Measurements from ENCODE around the gene PLCG1. TPM values are rescaled to one million over a fixed set of nuclear protein-coding genes. Genes with fewer than 3 reads are reported as not detected.

Gene PLCG1
- total RNA-seq, 1 experiment from 2014 or later: 68.8 TPM

DNA sequence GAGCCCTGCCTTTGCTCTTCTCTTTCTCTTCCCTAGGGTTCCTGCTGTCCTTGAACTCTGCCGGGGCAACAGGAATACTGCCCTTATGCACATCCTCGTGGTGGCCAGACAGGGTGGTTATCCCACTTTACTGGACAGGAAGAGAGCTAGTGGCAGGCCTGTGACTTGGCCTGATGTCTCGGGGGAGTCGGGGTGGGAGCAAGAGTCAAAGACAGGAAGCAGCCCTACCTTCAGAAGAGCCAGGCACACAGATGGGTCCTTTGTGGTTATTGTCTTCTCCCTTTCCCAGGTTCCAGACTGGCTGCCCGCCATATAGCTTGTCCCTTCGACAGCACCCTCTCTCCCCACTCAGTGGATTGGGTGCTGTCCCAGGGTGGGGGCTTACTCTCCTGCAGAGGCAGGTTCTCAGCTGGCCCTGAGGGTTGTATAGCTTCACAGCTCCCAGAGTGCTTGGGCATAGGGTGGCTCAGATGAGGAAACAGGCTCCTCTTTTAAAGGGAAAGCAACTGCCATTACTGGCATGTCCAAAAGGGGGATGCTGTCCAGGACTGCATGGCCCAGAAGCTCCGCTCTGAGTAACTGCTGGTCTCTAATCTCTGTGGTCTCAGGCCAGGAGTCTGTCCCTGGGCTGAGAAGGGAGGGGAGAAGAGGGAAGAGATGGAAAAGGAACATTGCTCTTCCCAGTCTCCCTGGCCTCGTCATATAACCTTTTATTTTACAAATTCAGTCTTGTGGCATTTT is 17.3 kb downstream of the PLCG1 start:
- TF ChIP-seq EZH2phosphoT487 (IDR thresholded peaks at IDR 0.05; ENCODE audit: borderline replicate concordance, low read length): no peak
- TF ChIP-seq, protein P1, sequence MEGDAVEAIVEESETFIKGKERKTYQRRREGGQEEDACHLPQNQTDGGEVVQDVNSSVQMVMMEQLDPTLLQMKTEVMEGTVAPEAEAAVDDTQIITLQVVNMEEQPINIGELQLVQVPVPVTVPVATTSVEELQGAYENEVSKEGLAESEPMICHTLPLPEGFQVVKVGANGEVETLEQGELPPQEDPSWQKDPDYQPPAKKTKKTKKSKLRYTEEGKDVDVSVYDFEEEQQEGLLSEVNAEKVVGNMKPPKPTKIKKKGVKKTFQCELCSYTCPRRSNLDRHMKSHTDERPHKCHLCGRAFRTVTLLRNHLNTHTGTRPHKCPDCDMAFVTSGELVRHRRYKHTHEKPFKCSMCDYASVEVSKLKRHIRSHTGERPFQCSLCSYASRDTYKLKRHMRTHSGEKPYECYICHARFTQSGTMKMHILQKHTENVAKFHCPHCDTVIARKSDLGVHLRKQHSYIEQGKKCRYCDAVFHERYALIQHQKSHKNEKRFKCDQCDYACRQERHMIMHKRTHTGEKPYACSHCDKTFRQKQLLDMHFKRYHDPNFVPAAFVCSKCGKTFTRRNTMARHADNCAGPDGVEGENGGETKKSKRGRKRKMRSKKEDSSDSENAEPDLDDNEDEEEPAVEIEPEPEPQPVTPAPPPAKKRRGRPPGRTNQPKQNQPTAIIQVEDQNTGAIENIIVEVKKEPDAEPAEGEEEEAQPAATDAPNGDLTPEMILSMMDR (conservative IDR thresholded peaks at IDR 0.05; ENCODE audit: low read depth, low read length): no peak
- TF ChIP-seq EZH2 (IDR thresholded peaks at IDR 0.05; ENCODE audit: low read length, unreplicated experiment): no peak
- DNase-seq: no peak
- H3K36me3 ChIP-seq (ENCODE audit: low read depth, low read length): peaks cover 2% of the 10 kb centered on the region; the same call in 1 of the 2 replicates
- ChIA-PET POLR2A (ENCODE audit: unreplicated experiment) (no interaction called here), CTCF (interaction anchor here (1.0 kb wide), 1 partner anchor 186 kb away, joined by 3 read pairs; the partner anchor contains the start of gene LPIN3)
- H3K4me2 ChIP-seq (ENCODE audit: low read length): no peak overlapping the region
- H3F3A ChIP-seq (ENCODE audit: low read length, unreplicated experiment): no peaks in the 10 kb centered on the region
- H3K9ac ChIP-seq (ENCODE audit: low read length): no peak overlapping the region
- H4K20me1 ChIP-seq (ENCODE audit: low read length): peaks cover 50% of the 10 kb centered on the region; the same call in 1 of the 2 replicates
- H3K4me3 ChIP-seq (ENCODE audit: low read length): no peak overlapping the region
- peaks cover 73% of the 10 kb centered on the region for H3K79me2 ChIP-seq (ENCODE audit: low read length)
- no peaks in the 10 kb centered on the region for H3K9me3 ChIP-seq (ENCODE audit: low read length)
- no peaks in the 10 kb centered on the region for H3K27me3 ChIP-seq (ENCODE audit: low read length)
- H2AFZ ChIP-seq (ENCODE audit: low read length): no peak overlapping the region
- no peak for ATAC-seq
- no TSS peak for BruUV-seq (replicated peaks)
- no peak overlapping the region for H3K27ac ChIP-seq (ENCODE audit: low read length)
- H3K4me1 ChIP-seq (ENCODE audit: insufficient read depth, low read length): peaks cover 5% of the 10 kb centered on the region; the same call in 1 of the 2 replicates
- H3K9me2 ChIP-seq (replicated peaks; ENCODE audit: low read length): no peaks in the 10 kb centered on the region
- intact Hi-C loops (cut with micrococcal nuclease): no loop called here

DNA sequence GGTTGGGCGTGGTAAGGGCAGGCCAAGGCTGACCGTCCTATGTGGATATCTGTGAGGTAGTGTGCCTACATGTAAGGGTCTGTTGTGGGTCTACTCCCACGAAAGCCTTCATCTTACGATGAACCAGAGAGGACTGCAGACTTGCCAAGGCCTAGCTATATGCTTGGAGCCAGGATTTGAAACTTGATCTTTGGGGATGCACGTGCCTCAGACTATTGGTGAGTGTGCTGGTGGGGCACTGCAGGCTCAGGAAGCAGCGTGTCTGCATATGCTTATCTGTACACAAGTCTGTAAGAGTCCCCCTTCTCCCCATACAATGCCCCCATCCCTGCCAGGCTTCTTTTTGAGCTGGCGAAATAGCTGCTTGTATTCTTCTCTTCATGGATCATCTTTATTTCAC is 17.9 kb downstream of the PLCG1 start:
- Histone ChIP-seq H3K4me1 (ENCODE audit: insufficient read depth, low read length) (no peaks in the 10 kb centered on the region), H2AFZ (ENCODE audit: low read length) (no peak overlapping the region), H3F3A (ENCODE audit: low read length, unreplicated experiment) (no peaks in the 10 kb centered on the region), H4K20me1 (ENCODE audit: low read length) (peaks cover 46% of the 10 kb centered on the region; the same call in 1 of the 2 replicates), H3K4me2 (ENCODE audit: low read length) (no peak overlapping the region), H3K27me3 (ENCODE audit: low read length) (no peaks in the 10 kb centered on the region), H3K36me3 (ENCODE audit: low read depth, low read length) (peaks cover 8% of the 10 kb centered on the region; the same call in 1 of the 2 replicates), H3K4me3 (ENCODE audit: low read length) (no peak overlapping the region), H3K9me2 (replicated peaks; ENCODE audit: low read length) (no peaks in the 10 kb centered on the region), H3K9ac (ENCODE audit: low read length) (no peak overlapping the region), H3K79me2 (ENCODE audit: low read length) (peaks cover 67% of the 10 kb centered on the region), H3K27ac (ENCODE audit: low read length) (no peak overlapping the region), H3K9me3 (ENCODE audit: low read length) (no peaks in the 10 kb centered on the region)
- ChIA-PET POLR2A (ENCODE audit: unreplicated experiment) (no interaction called here), CTCF (interaction anchor here (1.0 kb wide), 1 partner anchor 185 kb away, joined by 3 read pairs; the partner anchor contains the start of gene LPIN3)
- intact Hi-C loops (cut with micrococcal nuclease): no loop called here
- TF ChIP-seq EZH2phosphoT487 (IDR thresholded peaks at IDR 0.05; ENCODE audit: borderline replicate concordance, low read length): no peak
- no peak for TF ChIP-seq EZH2 (IDR thresholded peaks at IDR 0.05; ENCODE audit: low read length, unreplicated experiment)
- TF ChIP-seq, protein P1 (conservative IDR thresholded peaks at IDR 0.05; ENCODE audit: low read depth, low read length): no peak
- DNase-seq (no peak), ATAC-seq (no peak)
- BruUV-seq (replicated peaks): no TSS peak

Data from PC-3 (cell line).